ENCODE measurements around the gene ARL5A.

Gene ARL5A

GRCh38 chr2:151765760-151766410 is 62.3 kb downstream of the ARL5A start:
- no peak for FAIRE-seq

GRCh38 chr2:151762694-151763093 is 65.5 kb downstream of the ARL5A start:
- no peak for FAIRE-seq

GRCh38 chr2:151761687-151762086 is 66.5 kb downstream of the ARL5A start:
- FAIRE-seq, result no peak

- no peak for FAIRE-seq
Observed at GRCh38 chr2:151761193-151761592, 67.0 kb downstream of the ARL5A start.

GRCh38 chr2:151760139-151760650 is 68.0 kb downstream of the ARL5A start:
- no peak for FAIRE-seq

GRCh38 chr2:151758744-151759143 is 69.5 kb downstream of the ARL5A start:
- no peak for FAIRE-seq

GRCh38 chr2:151757861-151758260 is 70.4 kb downstream of the ARL5A start:
- FAIRE-seq, result no peak

- no peak for FAIRE-seq
Observed at GRCh38 chr2:151756820-151757219, 71.4 kb downstream of the ARL5A start.

GRCh38 chr2:151754253-151754897 is 73.8 kb downstream of the ARL5A start:
- no peak for FAIRE-seq

- FAIRE-seq, result no peak
Observed at GRCh38 chr2:151753540-151753939, 74.7 kb downstream of the ARL5A start.
